Right lobe of liver (tissue), 4 donors: ENCODE results near the gene TMEM144.

Experiments used
- POLR2A ChIP-seq: fragments of 450-650 bp; IDR thresholded peaks from one replicate; pipeline ENCODE4 v1.6.1; 2017; ENCODE audit warnings: antibody characterized with exemption, mild to moderate bottlenecking
- TF ChIP-seq, protein P1 (sequence below), 4 donors: fragments of 200-600 bp in 3 of 4; fragments of 450-650 bp in 1 of 4; IDR thresholded peaks; one replicate each; pipeline versions ENCODE4 v1.5.1 to v1.8.0; 2016 to 2022; ENCODE audit warnings: antibody characterized with exemption in 4 of 4, mild to moderate bottlenecking in 2 of 4
- donor health status: DM: no; HTN: no; CAD: no.
- donor health status: DM: no; HTN: no; CAD: no.
- donor health status: DM: no; HTN: yes; CAD: no.

GRCh38 chr4:158280856-158281255, 70.6 kb downstream of the TMEM144 start:
- TF ChIP-seq, protein P1, sequence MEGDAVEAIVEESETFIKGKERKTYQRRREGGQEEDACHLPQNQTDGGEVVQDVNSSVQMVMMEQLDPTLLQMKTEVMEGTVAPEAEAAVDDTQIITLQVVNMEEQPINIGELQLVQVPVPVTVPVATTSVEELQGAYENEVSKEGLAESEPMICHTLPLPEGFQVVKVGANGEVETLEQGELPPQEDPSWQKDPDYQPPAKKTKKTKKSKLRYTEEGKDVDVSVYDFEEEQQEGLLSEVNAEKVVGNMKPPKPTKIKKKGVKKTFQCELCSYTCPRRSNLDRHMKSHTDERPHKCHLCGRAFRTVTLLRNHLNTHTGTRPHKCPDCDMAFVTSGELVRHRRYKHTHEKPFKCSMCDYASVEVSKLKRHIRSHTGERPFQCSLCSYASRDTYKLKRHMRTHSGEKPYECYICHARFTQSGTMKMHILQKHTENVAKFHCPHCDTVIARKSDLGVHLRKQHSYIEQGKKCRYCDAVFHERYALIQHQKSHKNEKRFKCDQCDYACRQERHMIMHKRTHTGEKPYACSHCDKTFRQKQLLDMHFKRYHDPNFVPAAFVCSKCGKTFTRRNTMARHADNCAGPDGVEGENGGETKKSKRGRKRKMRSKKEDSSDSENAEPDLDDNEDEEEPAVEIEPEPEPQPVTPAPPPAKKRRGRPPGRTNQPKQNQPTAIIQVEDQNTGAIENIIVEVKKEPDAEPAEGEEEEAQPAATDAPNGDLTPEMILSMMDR (IDR thresholded peaks at IDR 0.05), result no peak
- TF ChIP-seq POLR2A, result no peak
